MCF 10A (cell line): ENCODE results near the gene CD83. TPM values are rescaled to one million over a fixed set of nuclear protein-coding genes. Genes with fewer than 3 reads are reported as not detected.

Source experiments
- BruUV-seq: library from RNA; stranded (reverse); fragments of 400-500 nt; replicated peaks from 2 replicates; lab custom pipeline; 2021; lab: Mats Ljungman, UMichigan
- CTCF ChIA-PET: fragments of 300-600 bp; sonication (Branson Sonifier 250); formaldehyde crosslinking; extraction: SDS; loops from one replicate; lab custom pipeline; 2021; ENCODE audit warnings: antibody characterized with exemption, inconsistent platforms; lab: Yijun Ruan, JAX
- POLR2A ChIA-PET: fragments of 300-600, 350-650 bp; sonication (Branson Sonifier 250); formaldehyde crosslinking; extraction: SDS; loops from one replicate; lab custom pipeline; 2020; ENCODE audit warnings: antibody characterized with exemption, inconsistent platforms; lab: Yijun Ruan, JAX
- DNase-seq: peaks from one replicate; pipeline ENCODE4 v3.0.0-alpha.2; 2018; ENCODE audit not compliant: unreplicated experiment
- H3K27ac Mint-ChIP-seq: one replicate; pipeline ENCODE4 v1.8.0; 2022; ENCODE audit warnings: mild to moderate bottlenecking, low read depth, mixed read lengths; ENCODE audit not compliant: unreplicated experiment
- H3K27me3 Mint-ChIP-seq: one replicate; pipeline ENCODE4 v1.8.0; 2022; ENCODE audit warnings: mixed read lengths; ENCODE audit not compliant: insufficient read depth, unreplicated experiment
- H3K36me3 Mint-ChIP-seq: one replicate; pipeline ENCODE4 v1.8.0; 2022; ENCODE audit warnings: mild to moderate bottlenecking, moderate library complexity, mixed read lengths; ENCODE audit not compliant: insufficient read depth, unreplicated experiment
- H3K4me1 Mint-ChIP-seq: one replicate; pipeline ENCODE4 v1.8.0; 2022; ENCODE audit warnings: mixed read lengths; ENCODE audit not compliant: insufficient read depth, unreplicated experiment
- H3K4me3 Mint-ChIP-seq: one replicate; pipeline ENCODE4 v1.8.0; 2022; ENCODE audit warnings: mild to moderate bottlenecking, moderate library complexity, mixed read lengths; ENCODE audit not compliant: unreplicated experiment
- H3K9me3 Mint-ChIP-seq: one replicate; pipeline ENCODE4 v1.8.0; 2022; ENCODE audit warnings: mixed read lengths; ENCODE audit not compliant: unreplicated experiment
- intact Hi-C: fragments of 100-400 bp; cut with micrococcal nuclease; formaldehyde crosslinking; loops from 2 replicates; pipeline ENCODE4 v1.14.1; 2022
- total RNA-seq: library from RNA; stranded (reverse); gene quantifications from 2 replicates; pipeline ENCODE4 v1.2.3, GENCODE V29; 2022
- TF ChIP-seq, protein P1 (sequence below): fragments of 200-600 bp; IDR thresholded peaks from one replicate; pipeline ENCODE4 v1.8.0; 2022; ENCODE audit warnings: antibody characterized with exemption, mild to moderate bottlenecking; ENCODE audit not compliant: unreplicated experiment

The CD83 gene
- total RNA-seq, 1 experiment from 2014 or later: 1.7 TPM

GRCh38 chr6:14094721-14095120, 22.9 kb upstream of the CD83 start:
- peaks cover 16% of the 10 kb centered on the region for H3K4me1 Mint-ChIP-seq
- H3K36me3 Mint-ChIP-seq: peaks cover 10% of the 10 kb centered on the region
- no peak overlapping the region for H3K27ac Mint-ChIP-seq

DNA sequence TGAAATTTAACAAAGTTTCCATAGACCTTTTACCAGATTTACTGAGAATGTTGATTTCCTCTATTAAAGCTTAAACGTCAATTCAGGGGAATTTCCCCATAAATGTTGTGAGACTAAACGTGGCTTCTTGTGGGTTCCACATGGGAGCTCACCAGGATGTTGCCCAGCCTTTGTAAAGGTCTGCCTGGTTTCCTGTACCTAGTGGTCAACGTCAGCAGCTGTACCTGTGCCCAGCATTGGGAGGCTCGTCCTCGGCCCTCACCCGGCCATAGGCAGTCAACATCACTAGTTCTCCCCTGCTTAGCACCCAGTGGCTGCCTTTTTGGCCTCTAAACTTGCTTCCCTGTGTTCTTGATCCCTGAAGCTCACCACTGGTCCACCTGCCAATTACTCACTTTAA, 22.1 kb upstream of the CD83 start:
- CTCF ChIA-PET: interaction anchor here (1.0 kb wide), 1 partner anchor 187 kb away, joined by 4 read pairs; no protein-coding TSS in a partner anchor

More at GRCh38 chr6:14094721-14095120, 22.9 kb upstream of the CD83 start:
- no peak for DNase-seq
- no peaks in the 10 kb centered on the region for H3K9me3 Mint-ChIP-seq
- H3K4me3 Mint-ChIP-seq: no peak overlapping the region
- TF ChIP-seq, protein P1, sequence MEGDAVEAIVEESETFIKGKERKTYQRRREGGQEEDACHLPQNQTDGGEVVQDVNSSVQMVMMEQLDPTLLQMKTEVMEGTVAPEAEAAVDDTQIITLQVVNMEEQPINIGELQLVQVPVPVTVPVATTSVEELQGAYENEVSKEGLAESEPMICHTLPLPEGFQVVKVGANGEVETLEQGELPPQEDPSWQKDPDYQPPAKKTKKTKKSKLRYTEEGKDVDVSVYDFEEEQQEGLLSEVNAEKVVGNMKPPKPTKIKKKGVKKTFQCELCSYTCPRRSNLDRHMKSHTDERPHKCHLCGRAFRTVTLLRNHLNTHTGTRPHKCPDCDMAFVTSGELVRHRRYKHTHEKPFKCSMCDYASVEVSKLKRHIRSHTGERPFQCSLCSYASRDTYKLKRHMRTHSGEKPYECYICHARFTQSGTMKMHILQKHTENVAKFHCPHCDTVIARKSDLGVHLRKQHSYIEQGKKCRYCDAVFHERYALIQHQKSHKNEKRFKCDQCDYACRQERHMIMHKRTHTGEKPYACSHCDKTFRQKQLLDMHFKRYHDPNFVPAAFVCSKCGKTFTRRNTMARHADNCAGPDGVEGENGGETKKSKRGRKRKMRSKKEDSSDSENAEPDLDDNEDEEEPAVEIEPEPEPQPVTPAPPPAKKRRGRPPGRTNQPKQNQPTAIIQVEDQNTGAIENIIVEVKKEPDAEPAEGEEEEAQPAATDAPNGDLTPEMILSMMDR: no peak
- ChIA-PET CTCF (no interaction called here), POLR2A (interaction anchor here (0.6 kb wide), 1 partner anchor 436 kb away, joined by 3 read pairs; no protein-coding TSS in a partner anchor)
- H3K27me3 Mint-ChIP-seq: peaks cover under 1% of the 10 kb centered on the region
- intact Hi-C loops: no loop called here
- BruUV-seq: no TSS peak

DNA sequence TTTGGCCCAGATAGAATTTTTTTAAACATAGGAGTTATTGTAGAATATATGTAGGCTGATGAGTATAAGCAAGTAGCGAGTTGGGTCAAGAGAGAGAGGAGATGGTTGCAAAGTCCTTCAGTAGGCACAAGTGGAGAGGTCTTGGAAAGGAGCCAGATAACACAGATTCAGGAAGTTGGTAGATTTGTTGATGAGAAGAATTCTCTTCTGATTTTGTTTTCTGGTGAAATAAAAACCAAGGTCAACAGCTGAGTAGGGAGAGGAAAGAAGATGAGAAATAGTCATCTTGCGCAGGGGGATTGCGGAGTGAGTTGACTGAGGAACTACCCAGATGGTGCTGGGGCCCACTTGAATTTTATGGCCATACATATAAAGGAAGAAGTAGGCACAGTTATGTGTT, 17.4 kb upstream of the CD83 start:
- Mint-ChIP-seq H3K27me3 (peaks cover 20% of the 10 kb centered on the region), H3K4me3 (no peak overlapping the region), H3K9me3 (no peaks in the 10 kb centered on the region), H3K4me1 (no peaks in the 10 kb centered on the region), H3K36me3 (no peaks in the 10 kb centered on the region), H3K27ac (no peak overlapping the region)
- CTCF ChIA-PET: no interaction called here
- POLR2A ChIA-PET: no interaction called here
- DNase-seq: no peak
- BruUV-seq: no TSS peak
- TF ChIP-seq, protein P1: no peak
- intact Hi-C loops: no loop called here

More for the DNA sequence above, 22.1 kb upstream of the CD83 start:
- no TSS peak for BruUV-seq
- POLR2A ChIA-PET: interaction anchor here (0.9 kb wide), 1 partner anchor 19 kb away, joined by 4 read pairs; no protein-coding TSS in a partner anchor
- Mint-ChIP-seq H3K9me3 (no peaks in the 10 kb centered on the region), H3K27ac (no peak overlapping the region), H3K4me3 (no peak overlapping the region), H3K27me3 (peaks cover 8% of the 10 kb centered on the region), H3K4me1 (peaks cover 16% of the 10 kb centered on the region), H3K36me3 (peaks cover 10% of the 10 kb centered on the region)
- TF ChIP-seq, protein P1: no peak
- DNase-seq: no peak
- intact Hi-C loops: no loop called here

GRCh38 chr6:14100966-14101365, 16.6 kb upstream of the CD83 start:
- Mint-ChIP-seq H3K9me3 (no peaks in the 10 kb centered on the region), H3K27ac (no peak overlapping the region), H3K36me3 (no peaks in the 10 kb centered on the region), H3K4me1 (no peaks in the 10 kb centered on the region), H3K4me3 (no peak overlapping the region), H3K27me3 (peaks cover 20% of the 10 kb centered on the region)
- intact Hi-C loops: no loop called here
- ChIA-PET POLR2A (no interaction called here), CTCF (no interaction called here)
- BruUV-seq: no TSS peak
- DNase-seq: no peak
- TF ChIP-seq, protein P1: no peak
